Fibroblast of pulmonary artery (primary cell): ENCODE measurements around the gene FAM221A.

Experiments
- DNase-seq: peaks from one replicate; pipeline ENCODE4 v3.0.0-alpha.2; 2010; ENCODE audit warnings: low read depth
- H3K4me3 ChIP-seq: replicated peaks from 2 replicates; pipeline ENCODE4 v1.5.1; 2011; ENCODE audit warnings: low read depth, mild to moderate bottlenecking, control low read depth, low read length, moderate library complexity
- CTCF ChIP-seq: IDR thresholded peaks from 2 replicates; pipeline ENCODE4 v1.5.1; 2011; ENCODE audit warnings: mild to moderate bottlenecking, control low read depth, low read length, inconsistent platforms; ENCODE audit errors: missing control alignments

Gene FAM221A

GRCh38 chr7:23679898-23680413 lies at the start of gene FAM221A:
FAM221A (plus strand) TSS chr7:23680199; CDS start chr7:23680219, 20 bp downstream.
- H3K4me3 ChIP-seq: peak within 1 kb of the TSS; percentile 61
- TF ChIP-seq CTCF: peak; percentile 50
- DNase-seq: peak; percentile 72

GRCh38 chr7:23633417-23633816 lies 46.6 kb upstream of the FAM221A start:
- no peak for TF ChIP-seq CTCF
- no peak for DNase-seq
- H3K4me3 ChIP-seq: no peak overlapping the region

GRCh38 chr7:23645822-23646221 lies 34.2 kb upstream of the FAM221A start:
- no peak overlapping the region for H3K4me3 ChIP-seq
- TF ChIP-seq CTCF: no peak
- DNase-seq: no peak

GRCh38 chr7:23653942-23654341 lies 26.1 kb upstream of the FAM221A start:
- TF ChIP-seq CTCF: no peak
- H3K4me3 ChIP-seq: no peak overlapping the region
- DNase-seq: no peak

- TF ChIP-seq CTCF: peak; percentile 36
- no peak overlapping the region for H3K4me3 ChIP-seq
- DNase-seq: peak; percentile 18
Measured at GRCh38 chr7:23654508-23654907, 25.5 kb upstream of the FAM221A start.

GRCh38 chr7:23655433-23655832 lies 24.6 kb upstream of the FAM221A start:
- no peak overlapping the region for H3K4me3 ChIP-seq
- TF ChIP-seq CTCF: no peak
- no peak for DNase-seq

GRCh38 chr7:23658831-23659427 lies 21.1 kb upstream of the FAM221A start:
- no peak for TF ChIP-seq CTCF

More at GRCh38 chr7:23658831-23659427, 21.1 kb upstream of the FAM221A start:
- H3K4me3 ChIP-seq: no peak overlapping the region
- DNase-seq: no peak
